Trophoblast cell (in vitro differentiated cells and primary cell): ENCODE results near the gene RNLS.
"Not testable (repeated sequence)": the region's sequence is repeated elsewhere in the genome, so short reads cannot be mapped to it uniquely, and the experiment has no call there.

Experiments used
- DNase-seq, 2 donors: peaks; one replicate each; pipeline ENCODE4 v3.0.0-alpha.2; 2016
- H2AFZ ChIP-seq: 2 replicates; pipeline ENCODE4 v1.6.1; 2013; ENCODE audit warnings: low read length, moderate library complexity, mild to moderate bottlenecking; ENCODE audit not compliant: insufficient read depth, poor library complexity
- H2AK5ac ChIP-seq: 2 replicates; pipeline ENCODE4 v1.6.1; 2013; ENCODE audit warnings: mild to moderate bottlenecking, low read length
- H2BK120ac ChIP-seq: 2 replicates; pipeline ENCODE4 v1.6.1; 2013; ENCODE audit warnings: low read length, mild to moderate bottlenecking, moderate library complexity; ENCODE audit not compliant: insufficient read depth, poor library complexity
- H2BK12ac ChIP-seq: 2 replicates; pipeline ENCODE4 v1.6.1; 2013; ENCODE audit warnings: mild to moderate bottlenecking, low read length, moderate library complexity
- H2BK5ac ChIP-seq: 2 replicates; pipeline ENCODE4 v1.6.1; 2013; ENCODE audit warnings: low read length, low read depth, moderate library complexity, mild to moderate bottlenecking; ENCODE audit not compliant: poor library complexity
- H3K14ac ChIP-seq: 2 replicates; pipeline ENCODE4 v1.6.1; 2013; ENCODE audit warnings: mild to moderate bottlenecking, low read length
- H3K18ac ChIP-seq: 2 replicates; pipeline ENCODE4 v1.6.1; 2013; ENCODE audit warnings: mild to moderate bottlenecking, low read length
- H3K23ac ChIP-seq: 2 replicates; pipeline ENCODE4 v1.6.1; 2013; ENCODE audit warnings: low read length
- H3K27ac ChIP-seq: 2 replicates; pipeline ENCODE4 v1.5.1; 2013; ENCODE audit warnings: low read depth, mild to moderate bottlenecking, inconsistent platforms, low read length, moderate library complexity
- H3K27me3 ChIP-seq: 2 replicates; pipeline ENCODE4 v1.6.1; 2013; ENCODE audit warnings: inconsistent platforms, mild to moderate bottlenecking, low read length, moderate library complexity; ENCODE audit not compliant: insufficient read depth
- H3K36me3 ChIP-seq, 2 experiments: 1 replicate in 1 of 2; 2 replicates in 1 of 2; pipeline ENCODE4 v1.6.1; 2013; ENCODE audit warnings: low read length in 2 of 2, mild to moderate bottlenecking in 2 of 2, moderate library complexity in 1 of 2; ENCODE audit not compliant: insufficient read depth in 2 of 2, control insufficient read depth in 1 of 2
- H3K4ac ChIP-seq: 2 replicates; pipeline ENCODE4 v1.6.1; 2013; ENCODE audit warnings: low read depth, mild to moderate bottlenecking, low read length, moderate library complexity
- H3K4me1 ChIP-seq, 2 experiments: 1 replicate in 1 of 2; 2 replicates in 1 of 2; pipeline ENCODE4 v1.6.1; 2013; ENCODE audit warnings: low read length in 2 of 2, mild to moderate bottlenecking in 2 of 2, moderate library complexity in 1 of 2; ENCODE audit not compliant: insufficient read depth in 2 of 2, control insufficient read depth in 1 of 2
- H3K4me2 ChIP-seq: 2 replicates; pipeline ENCODE4 v1.6.1; 2013; ENCODE audit warnings: inconsistent platforms, mild to moderate bottlenecking, low read length, moderate library complexity
- H3K4me3 ChIP-seq: 2 replicates; pipeline ENCODE4 v1.5.1; 2013; ENCODE audit warnings: mild to moderate bottlenecking, low read depth, low read length, inconsistent platforms
- H3K79me1 ChIP-seq: one replicate; pipeline ENCODE4 v1.6.1; 2013; ENCODE audit warnings: low read length
- H3K79me2 ChIP-seq: 2 replicates; pipeline ENCODE4 v1.6.1; 2013; ENCODE audit warnings: low read length, mild to moderate bottlenecking; ENCODE audit not compliant: control insufficient read depth, insufficient read depth, poor library complexity
- H3K9ac ChIP-seq: 2 replicates; pipeline ENCODE4 v1.6.1; 2013; ENCODE audit warnings: mild to moderate bottlenecking, low read length
- H3K9me3 ChIP-seq: 2 replicates; pipeline ENCODE4 v1.6.1; 2013; ENCODE audit warnings: low read depth, mild to moderate bottlenecking, control low read depth, inconsistent platforms, low read length; ENCODE audit not compliant: insufficient read depth
- H4K12ac ChIP-seq: 2 replicates; pipeline ENCODE4 v1.6.1; 2013; ENCODE audit warnings: low read depth, mild to moderate bottlenecking, low read length, moderate library complexity
- H4K8ac ChIP-seq: 2 replicates; pipeline ENCODE4 v1.6.1; 2013; ENCODE audit warnings: low read depth, mild to moderate bottlenecking, low read length, moderate library complexity
- H4K91ac ChIP-seq: one replicate; pipeline ENCODE4 v1.6.1; 2013; ENCODE audit warnings: low read depth, mild to moderate bottlenecking, low read length, moderate library complexity
- WGBS: extraction: QIAGEN DNeasy Blood & Tissue Kit; methylation state at CpG from one replicate; pipeline ENCODE4 v1.1.7; 2013; ENCODE audit warnings: missing lambda C conversion rate; ENCODE audit not compliant: insufficient read length, insufficient coverage; ENCODE audit errors: extremely low coverage; 5-methylcytosine and 5-hydroxymethylcytosine counted together

Gene RNLS

DNA sequence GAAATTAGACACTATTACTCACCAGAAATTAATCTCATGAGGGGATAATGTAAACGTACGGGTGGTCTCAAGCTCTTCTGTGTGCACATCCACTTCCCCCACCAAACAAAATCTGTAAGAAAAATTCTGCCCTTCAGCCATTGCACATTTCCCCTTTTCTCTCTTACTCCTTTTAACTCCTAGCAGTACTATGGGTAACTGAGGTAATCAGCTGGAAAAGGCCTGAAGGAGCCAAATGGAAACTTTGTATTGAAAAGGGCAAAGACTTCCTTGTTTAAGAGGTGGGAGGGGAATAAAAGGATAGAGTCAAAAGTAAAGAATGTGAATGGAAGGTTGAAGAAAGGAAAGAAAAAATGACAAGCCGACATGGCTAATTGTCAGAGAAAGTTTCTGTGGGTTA, 273.8 kb downstream of the RNLS start:
- no peaks in the 10 kb centered on the region for H3K4me1 ChIP-seq
- no peaks in the 10 kb centered on the region for H3K79me1 ChIP-seq
- no peak overlapping the region for H4K8ac ChIP-seq
- H3K9me3 ChIP-seq = no peaks in the 10 kb centered on the region
- H3K4me3 ChIP-seq = no peak overlapping the region
- H3K14ac ChIP-seq = no peak overlapping the region
- no peaks in the 10 kb centered on the region for H3K79me2 ChIP-seq
- H3K27ac ChIP-seq = no peak overlapping the region
- H2AFZ ChIP-seq = no peak overlapping the region
- no peaks in the 10 kb centered on the region for H3K36me3 ChIP-seq
- H3K23ac ChIP-seq = no peak overlapping the region
- no peak overlapping the region for H2BK5ac ChIP-seq
- H2BK120ac ChIP-seq = no peak overlapping the region
- H3K18ac ChIP-seq = no peak overlapping the region
- no peak overlapping the region for H2AK5ac ChIP-seq
- WGBS = no CpG with 5 or more reads among the region's 3 CpGs
- H3K4ac ChIP-seq = no peak overlapping the region
- no peak overlapping the region for H3K4me2 ChIP-seq
- no peak overlapping the region for H2BK12ac ChIP-seq
- no peak for DNase-seq
- no peaks in the 10 kb centered on the region for H3K27me3 ChIP-seq
- no peak overlapping the region for H3K9ac ChIP-seq
- no peak overlapping the region for H4K91ac ChIP-seq
- H4K12ac ChIP-seq = no peak overlapping the region

DNA sequence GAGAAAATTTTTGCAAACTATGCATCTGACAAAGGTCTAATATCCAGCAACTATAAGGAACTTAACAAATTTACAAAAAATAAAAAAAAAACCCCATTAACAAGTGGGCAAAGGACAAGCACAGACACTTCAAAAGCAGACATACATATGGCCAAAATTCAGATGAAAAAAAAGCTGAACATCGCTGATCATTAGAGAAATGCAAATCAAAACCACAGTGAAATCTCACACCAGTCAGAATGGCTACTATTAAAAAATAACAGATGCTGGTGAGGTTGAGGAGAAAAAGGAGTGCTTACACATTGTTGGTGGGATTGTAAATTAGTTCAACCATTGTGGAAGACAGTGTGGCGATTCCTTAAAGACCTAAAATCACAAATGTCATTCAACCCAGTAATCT, 274.8 kb downstream of the RNLS start:
- H3K79me1 ChIP-seq, H2AK5ac ChIP-seq, H3K4me3 ChIP-seq, H3K4ac ChIP-seq, H4K91ac ChIP-seq, H3K23ac ChIP-seq, DNase-seq, H3K4me1 ChIP-seq, H3K36me3 ChIP-seq, H2BK120ac ChIP-seq, H4K12ac ChIP-seq, H3K27ac ChIP-seq, H3K14ac ChIP-seq, H4K8ac ChIP-seq, H2BK12ac ChIP-seq, H3K27me3 ChIP-seq, H2AFZ ChIP-seq, H3K18ac ChIP-seq, H3K4me2 ChIP-seq, H3K79me2 ChIP-seq, H3K9ac ChIP-seq, H2BK5ac ChIP-seq, H3K9me3 ChIP-seq: not testable (repeated sequence)
- no CpG with 5 or more reads among the region's 2 CpGs for WGBS

- no peaks in the 10 kb centered on the region for H3K9me3 ChIP-seq
- H3K9ac ChIP-seq = no peak overlapping the region
- H3K18ac ChIP-seq = no peak overlapping the region
- H3K4me2 ChIP-seq = no peak overlapping the region
- H2BK120ac ChIP-seq = no peak overlapping the region
- no peaks in the 10 kb centered on the region for H3K36me3 ChIP-seq
- H4K91ac ChIP-seq = no peak overlapping the region
- no peak overlapping the region for H4K8ac ChIP-seq
- H3K27ac ChIP-seq = no peak overlapping the region
- no peak overlapping the region for H3K23ac ChIP-seq
- H3K14ac ChIP-seq = no peak overlapping the region
- no peak overlapping the region for H2AFZ ChIP-seq
- no peak overlapping the region for H2AK5ac ChIP-seq
- no peak overlapping the region for H2BK5ac ChIP-seq
- no peak overlapping the region for H3K4ac ChIP-seq
- no peak overlapping the region for H3K4me3 ChIP-seq
- H3K4me1 ChIP-seq = no peaks in the 10 kb centered on the region
- DNase-seq = no peak
- H3K79me2 ChIP-seq = no peaks in the 10 kb centered on the region
- no peak overlapping the region for H2BK12ac ChIP-seq
- no peaks in the 10 kb centered on the region for H3K27me3 ChIP-seq
- no peak overlapping the region for H4K12ac ChIP-seq
- no peaks in the 10 kb centered on the region for H3K79me1 ChIP-seq
Observed at GRCh38 chr10:88299787-88300186, 283.3 kb downstream of the RNLS start.

DNA sequence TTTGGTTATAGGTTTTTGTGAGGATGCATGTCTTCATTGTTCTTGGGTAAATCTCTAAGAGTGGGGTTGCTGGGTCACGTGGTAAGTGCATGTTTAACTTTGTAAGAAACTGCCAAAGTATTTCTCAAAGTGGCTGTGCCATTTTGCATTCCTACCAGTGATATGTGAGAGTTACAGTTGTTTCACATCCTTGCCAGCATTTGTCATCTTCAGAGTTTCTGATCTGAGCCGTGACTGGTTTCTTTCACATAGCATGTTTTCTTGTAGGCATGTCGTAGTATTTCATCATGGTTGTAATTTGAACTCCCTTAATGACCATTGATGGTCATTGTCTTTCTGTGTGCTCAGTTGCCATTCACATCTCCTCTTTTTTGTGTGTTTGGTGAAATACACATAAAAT, 286.0 kb downstream of the RNLS start:
- Histone ChIP-seq H4K12ac (no peak overlapping the region), H3K4me3 (no peak overlapping the region), H3K4me1 (no peaks in the 10 kb centered on the region), H3K14ac (no peak overlapping the region), H3K9ac (no peak overlapping the region), H2BK5ac (no peak overlapping the region), H3K36me3 (no peaks in the 10 kb centered on the region), H4K91ac (no peak overlapping the region), H3K27me3 (no peaks in the 10 kb centered on the region), H3K9me3 (no peaks in the 10 kb centered on the region), H3K4ac (no peak overlapping the region), H3K23ac (no peak overlapping the region), H2AFZ (no peak overlapping the region), H3K4me2 (no peak overlapping the region), H2BK120ac (no peak overlapping the region), H2AK5ac (no peak overlapping the region), H3K18ac (no peak overlapping the region), H3K79me1 (no peaks in the 10 kb centered on the region), H3K79me2 (no peaks in the 10 kb centered on the region), H2BK12ac (no peak overlapping the region), H3K27ac (no peak overlapping the region), H4K8ac (no peak overlapping the region)
- no CpG with 5 or more reads among the region's 3 CpGs for WGBS
- peak in 1 of 2 donors; percentile 2 for DNase-seq
